ENCODE results near the gene PALD1.

The PALD1 gene

DNA sequence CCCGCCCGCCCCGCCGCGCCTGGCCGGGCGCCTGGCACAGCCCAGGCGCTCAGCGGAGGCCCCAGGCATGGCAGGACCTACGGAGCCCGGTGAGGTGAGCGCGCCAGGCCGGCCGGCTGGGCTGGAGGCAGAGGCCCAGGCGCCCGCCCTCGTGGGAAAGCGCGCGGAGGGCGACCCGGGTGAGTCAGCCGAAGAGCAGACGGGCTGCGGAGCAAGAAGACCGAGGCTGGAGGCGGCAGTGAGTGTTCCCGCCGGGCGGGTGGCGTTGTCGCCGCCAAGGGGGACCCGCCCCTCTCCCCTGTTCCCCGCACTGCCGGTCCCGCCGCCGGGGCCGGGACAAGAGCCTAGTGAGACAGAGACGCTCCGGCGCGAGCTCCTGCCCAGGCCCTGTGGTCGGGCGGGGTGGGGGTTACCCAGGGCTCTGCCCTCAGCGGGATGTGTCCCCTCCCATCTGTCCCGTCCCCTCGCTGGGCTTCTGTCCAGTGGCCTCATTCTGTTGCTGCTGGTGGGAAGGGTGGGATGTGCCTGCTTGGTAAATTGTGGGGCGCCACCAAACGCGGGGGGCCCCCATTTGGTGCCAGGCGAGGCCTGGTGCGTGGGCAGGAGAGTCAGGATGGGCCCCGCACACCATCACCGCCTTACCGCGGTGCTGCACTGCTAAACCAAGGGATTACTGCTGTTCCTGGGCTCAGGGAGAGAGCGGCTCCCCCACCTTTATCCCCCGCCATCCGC, 20.1 kb upstream of the PALD1 start:
- DNase-seq = peak in 1 of 2 donors; percentile 48

DNA sequence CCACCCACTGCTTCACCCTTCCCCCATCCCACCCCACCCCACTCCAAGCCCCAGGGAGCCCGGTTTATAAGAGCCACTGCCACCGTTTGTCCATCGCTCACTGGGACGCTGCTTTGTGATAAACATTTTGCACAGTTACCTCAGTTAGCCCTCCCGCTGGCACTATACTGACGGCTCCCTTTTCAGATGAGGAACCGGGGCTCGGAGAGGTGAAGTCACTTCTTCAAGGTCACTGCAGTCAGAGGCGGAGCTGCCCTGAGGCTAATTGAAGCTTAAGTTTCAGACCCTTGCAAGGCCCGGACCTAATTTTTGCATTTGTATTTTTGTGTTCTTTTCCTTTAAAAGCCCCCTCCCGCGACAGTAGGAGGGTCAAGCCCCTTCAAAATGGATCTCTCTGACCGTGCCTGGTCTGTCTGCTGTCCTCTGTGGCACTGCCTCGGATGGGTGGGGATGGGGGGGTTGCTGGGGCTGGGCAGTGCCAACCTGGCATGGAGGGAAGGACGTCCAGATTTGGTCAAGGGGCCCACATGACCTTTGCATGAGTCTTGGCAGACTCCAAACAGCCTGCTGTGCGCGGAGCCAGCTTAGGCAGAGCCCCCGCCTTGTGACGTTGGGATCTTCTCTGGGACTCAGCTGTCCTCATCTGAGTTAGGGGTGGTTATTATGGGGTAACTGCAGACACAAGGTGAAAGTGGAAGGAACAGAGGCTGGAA, 19.4 kb upstream of the PALD1 start:
- no peak for DNase-seq

DNA sequence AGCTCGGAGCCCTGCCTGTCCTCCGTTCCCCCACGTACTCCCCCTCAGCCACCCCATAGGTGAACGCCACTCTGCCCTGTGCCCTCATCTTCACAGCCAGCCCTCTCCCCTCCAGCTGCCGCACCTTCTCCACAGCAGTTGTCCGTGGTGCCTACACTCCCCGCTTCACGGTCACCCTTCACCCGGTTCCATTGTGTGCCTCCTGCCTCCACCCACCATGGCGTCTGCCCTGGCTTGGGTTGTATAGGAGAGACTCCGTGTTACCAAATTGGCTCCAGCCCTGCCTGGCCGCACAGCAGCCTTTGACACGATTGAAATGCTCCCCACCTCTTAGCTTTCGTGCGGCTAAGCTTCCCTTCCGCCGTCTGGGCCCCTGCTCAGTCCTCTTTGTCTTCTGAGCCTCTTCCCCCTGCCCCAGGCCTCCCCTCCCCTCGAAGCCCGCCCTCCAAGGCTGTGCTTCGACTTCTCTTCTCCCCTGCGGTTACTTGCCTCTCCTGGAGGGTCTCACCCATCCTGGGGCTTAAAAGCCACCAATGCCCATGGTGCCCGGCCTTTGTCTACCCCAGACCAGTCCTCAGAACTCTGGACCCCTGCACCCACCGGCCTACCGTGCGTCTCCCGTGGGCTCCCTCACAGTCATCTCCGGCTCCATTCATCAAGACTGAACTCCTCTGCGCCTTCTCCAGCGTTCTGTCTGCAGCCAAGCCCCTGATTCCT, 18.6 kb upstream of the PALD1 start:
- no peak for DNase-seq

GRCh38 chr10:70461397-70462348, 16.9 kb upstream of the PALD1 start:
- no peak for DNase-seq

DNA sequence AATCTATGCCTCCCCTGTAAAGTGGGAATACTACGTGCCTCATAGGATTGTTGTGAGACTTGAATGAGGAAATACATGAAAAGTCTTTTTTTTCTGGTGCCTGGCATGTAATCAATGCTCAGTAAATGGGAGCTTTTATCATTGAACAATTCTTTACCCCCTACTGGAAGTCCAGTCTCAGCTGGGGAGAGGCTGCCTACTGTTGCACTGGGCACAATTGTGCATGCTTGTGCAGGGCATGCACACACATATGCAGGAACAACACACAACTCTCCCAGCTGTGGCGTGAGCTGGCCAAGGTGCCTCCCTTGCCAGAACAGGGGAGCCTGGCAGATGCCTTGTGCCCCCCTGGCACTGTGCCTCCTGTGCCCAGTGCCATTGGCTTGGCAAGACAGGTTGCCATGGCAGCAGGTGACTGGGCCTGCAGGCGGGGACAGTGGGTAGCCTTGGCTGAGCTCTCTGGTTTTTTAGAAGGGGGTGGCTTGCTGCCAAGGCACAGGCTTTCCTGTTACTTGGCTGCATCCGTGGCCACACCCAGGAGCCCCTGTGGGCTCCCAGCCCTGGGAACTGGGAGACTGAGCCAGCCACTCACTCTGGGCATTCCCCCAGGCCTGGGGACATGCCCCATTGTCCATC, 16.1 kb upstream of the PALD1 start:
- DNase-seq = no peak

- no peak for DNase-seq
These were observed 13.3 kb upstream of the PALD1 start for GRCh38 chr10:70465278-70465677.

DNA sequence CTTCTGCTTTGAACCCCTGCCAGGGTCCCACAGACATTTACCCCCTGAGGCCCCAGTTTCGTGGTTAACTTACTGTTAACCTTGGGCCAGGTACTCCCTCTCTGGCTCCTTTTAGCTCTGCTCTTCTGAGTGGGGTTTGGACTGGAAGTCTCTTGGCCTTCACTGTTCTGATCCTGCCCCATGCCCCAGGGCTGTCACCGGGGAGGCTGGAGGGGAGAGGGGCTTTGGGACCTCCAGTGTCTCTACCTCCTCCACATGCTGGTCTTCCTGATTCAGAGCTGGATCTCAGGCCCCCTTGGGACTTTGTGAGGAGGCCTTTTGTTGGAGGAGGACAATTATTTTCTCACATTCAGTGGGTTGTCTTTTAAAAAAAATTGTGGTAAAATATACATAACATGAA, 12.7 kb upstream of the PALD1 start:
- no peak for DNase-seq

DNA sequence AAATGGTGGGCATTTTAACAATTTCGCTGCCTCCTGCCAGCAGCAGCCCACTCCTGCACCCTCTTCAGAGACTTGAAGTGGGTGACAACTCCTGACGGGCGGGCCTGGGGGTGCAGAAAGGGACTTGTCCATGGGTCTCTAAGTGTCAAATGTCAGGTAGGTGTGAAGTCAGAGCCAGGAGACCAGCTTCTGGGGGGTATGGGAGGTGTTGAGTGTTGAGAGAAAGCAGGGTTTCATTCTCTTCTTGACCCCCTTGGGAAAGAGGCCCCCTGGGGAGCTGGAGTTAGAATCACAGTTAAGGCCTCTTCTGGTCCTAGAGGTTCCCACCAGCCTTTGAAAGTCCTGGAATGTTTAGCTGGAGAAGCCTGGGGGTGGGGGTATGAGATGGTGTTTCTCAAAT, 11.6 kb upstream of the PALD1 start:
- no peak for DNase-seq

- DNase-seq = no peak
These were observed 5.6 kb upstream of the PALD1 start for GRCh38 chr10:70472799-70473454.

GRCh38 chr10:70474780-70475179, 3.8 kb upstream of the PALD1 start:
- DNase-seq = no peak

DNA sequence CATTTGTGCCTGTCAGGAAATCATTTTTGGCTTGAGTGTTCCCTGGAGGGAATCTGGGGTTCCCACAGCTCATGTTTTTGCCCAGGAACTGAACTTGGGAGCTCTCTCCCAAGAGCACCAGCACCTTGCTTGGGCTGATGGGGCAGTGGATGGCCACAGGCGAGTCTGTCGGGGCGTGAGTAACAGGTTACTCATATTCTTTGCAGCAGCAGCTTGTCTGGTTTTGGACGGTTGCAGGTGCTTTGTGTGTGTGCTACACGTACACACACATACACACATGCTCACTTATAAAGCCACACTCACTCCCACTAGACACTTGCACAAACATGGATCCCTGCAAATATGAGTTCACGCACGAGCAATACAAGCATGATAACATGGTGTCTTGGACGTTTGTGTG, 2.9 kb upstream of the PALD1 start:
- DNase-seq = no peak

DNA sequence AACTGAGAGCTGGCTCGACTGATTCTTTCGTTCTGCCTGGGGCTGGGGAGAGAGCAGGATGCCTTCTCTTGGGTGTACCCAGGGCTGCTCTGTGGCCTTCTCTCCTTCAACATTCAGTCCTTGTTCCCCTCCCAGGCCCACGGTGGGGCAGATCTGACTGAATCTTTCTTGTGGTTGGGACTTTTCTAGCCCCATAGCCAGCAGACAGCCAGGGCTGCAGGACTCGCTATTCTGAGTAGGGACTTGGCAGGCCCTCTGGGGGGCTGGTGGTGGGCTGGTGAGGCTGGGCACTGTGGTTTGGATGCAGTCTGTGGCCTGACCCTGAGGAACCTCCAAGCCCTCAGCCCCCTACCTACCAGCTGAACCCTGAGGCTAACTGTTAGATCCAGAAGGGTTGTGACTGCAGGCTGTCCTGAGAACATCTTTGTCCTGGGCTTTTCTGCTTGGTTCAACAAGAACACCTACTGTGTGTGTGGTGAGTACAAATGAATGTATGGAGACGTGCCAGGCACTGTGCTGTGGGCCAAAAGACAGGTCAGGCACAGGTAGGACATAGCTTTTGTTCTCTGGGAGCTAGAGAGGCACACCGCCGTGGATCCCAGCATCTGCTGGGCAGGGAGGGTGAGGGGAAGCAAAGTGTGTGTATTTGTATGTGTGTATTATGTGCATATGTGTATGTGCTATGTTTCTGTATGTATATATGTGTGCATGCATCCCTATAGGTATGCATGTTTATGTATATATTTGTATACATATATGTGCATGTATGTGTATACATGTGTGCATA, 2.1 kb upstream of the PALD1 start:
- no peak for DNase-seq

DNA sequence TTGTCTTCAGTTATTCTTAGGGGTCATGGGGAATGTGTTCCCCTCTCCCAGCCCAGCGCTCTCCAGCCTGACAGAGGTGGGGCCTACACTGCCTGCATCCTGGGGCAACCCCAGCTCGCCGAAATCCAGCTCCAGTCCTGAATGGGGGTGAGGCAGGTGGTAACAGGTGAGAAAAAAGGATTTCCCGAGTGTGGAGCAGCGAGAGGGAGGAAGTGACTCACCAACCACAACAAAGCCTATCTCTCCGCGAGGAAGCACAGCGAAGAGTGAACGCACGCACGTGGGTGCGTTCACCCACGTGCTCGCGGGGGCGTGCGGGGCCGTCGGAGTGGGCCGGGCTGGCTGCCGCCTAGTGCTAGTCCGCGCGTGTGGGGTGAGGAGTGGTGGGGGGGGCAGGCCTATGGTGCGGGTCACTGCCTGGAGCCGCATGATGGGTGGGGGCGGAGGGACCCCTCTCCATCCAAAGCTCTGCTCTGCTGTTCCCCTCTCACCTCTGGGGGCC, 855 bp upstream of the PALD1 start:
- DNase-seq = no peak

DNA sequence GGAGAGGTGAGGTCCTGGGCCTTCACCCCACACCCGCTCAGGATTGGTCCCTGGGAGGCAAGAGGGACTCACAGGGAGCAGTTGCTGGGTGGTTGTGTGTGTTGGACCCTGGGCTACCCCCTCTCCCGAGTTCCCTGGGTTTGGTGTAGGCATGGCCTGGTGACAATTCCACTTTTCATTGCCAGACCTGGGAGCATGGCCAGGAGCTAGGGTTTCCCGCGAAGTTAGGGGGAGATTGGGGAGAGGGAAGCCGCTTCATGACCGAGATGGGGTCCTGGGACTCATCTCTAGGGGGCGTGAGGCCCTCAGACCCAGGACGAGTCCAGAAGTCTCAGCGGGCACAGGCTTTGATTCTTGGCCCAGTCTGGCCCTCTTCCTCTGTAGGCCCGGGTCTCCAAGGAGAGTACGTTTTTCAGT, 606 bp downstream of the PALD1 start:
- no peak for DNase-seq

- DNase-seq = no peak
These were observed 1.2 kb downstream of the PALD1 start for GRCh38 chr10:70479626-70480238.

- peak in 1 of 2 donors; percentile 38 for DNase-seq
These were observed 1.8 kb downstream of the PALD1 start for GRCh38 chr10:70480239-70480861.

GRCh38 chr10:70481105-70481504, 2.5 kb downstream of the PALD1 start:
- no peak for DNase-seq

DNA sequence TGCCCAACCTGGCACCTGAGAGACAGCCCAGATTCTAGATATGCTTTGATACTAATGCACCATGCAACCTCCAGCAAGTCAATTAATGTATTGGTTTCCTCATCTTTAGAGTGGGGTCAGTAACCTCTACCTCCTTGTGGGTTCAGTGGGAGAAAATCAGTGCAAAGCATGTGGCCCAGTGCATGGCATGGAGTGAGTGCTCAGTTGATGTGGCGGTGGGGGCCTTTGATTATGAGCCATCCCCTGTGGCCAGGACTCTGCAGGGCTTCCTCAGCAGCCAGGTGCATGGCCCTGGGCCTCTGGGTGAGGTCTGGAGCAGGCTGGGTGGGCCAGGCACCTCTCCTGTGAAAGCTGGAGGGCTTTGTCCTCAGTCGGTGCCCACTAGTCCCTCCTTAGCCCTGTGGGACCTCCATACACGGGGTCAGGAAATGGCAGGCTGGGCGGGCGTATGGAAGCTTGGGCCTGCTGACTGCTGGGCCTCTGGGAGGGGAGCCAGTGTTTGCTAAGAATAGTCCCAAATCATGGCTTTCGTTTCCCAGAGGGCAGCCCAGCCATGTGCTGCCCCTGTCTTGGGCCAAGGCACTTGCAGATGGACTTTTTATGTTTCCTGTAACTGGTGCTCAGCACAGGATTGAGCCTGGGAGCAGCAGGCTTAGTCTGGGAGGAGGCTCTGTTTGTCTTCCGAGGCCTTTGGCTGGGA, 3.4 kb downstream of the PALD1 start:
- no peak for DNase-seq
